HuH-7.5 (cell line): Measurements from ENCODE around the gene RNF187.

Source experiments
- DNase-seq: peaks from one replicate; pipeline ENCODE4 v3.0.0; 2011; ENCODE audit warnings: low spot score

Gene RNF187

DNA sequence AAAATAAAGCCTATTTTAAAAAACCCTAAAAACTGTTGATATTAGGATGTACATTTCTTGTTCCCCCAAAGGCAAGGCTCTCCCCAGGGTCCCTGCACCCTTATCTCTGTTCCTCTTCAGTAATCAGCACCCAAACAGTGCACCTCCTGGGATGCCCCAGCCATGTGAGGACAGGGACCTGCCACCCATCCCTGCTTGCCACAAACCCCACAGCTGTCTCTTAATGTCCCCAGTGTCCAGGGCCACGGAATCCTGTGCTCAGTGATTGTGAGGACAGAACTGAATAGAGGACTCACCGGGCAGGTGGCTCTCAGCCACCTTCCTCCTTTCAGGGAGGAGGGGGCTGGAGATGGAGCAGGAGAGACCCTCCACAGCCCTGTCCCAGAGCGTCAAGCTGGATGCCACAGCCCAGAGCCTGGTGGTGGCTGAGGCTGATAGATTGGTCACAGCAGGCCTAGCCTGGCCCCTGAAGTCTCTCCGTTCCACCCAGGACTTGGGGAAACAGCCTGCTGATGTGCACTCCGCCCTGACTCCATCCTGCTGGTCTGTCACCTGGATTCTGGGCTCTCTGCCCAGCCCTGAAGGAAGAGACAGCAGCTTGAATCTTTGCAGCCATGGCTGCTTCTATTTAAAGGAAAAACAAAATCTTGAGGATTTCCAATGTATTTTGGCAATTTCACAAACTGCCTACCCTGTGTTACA lies 23.1 kb downstream of the RNF187 start:
- no peak for DNase-seq

DNA sequence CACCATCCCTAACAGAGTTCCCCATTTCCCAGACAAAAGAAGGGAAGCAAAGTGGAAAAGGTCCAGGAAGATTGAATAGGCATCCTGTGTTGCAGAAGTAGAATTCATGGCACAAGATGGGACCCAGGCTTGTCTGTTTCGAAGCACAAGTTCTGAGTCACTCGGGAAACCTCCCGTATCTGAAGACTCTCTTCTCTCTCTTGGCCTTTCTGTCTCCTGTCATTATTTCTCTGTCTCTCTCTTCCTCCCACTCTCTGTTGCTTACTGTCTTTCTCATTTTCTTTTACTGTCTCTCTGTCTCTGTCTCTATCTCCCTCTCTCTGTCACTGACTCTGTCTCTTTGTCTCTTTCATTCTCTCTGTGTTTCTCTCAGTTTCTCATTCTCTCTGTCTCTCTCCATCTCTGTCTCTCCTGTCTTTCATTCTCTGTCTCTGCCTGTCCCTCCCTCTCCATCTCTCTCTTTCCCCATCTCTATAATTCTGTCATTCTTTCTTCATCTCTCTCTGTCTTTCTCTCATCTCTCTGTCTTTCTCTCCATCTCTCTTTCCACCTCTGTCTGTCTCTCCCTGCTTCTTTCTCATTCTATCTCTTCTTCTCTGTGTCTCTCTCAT lies 23.7 kb downstream of the RNF187 start:
- DNase-seq, result no peak

DNA sequence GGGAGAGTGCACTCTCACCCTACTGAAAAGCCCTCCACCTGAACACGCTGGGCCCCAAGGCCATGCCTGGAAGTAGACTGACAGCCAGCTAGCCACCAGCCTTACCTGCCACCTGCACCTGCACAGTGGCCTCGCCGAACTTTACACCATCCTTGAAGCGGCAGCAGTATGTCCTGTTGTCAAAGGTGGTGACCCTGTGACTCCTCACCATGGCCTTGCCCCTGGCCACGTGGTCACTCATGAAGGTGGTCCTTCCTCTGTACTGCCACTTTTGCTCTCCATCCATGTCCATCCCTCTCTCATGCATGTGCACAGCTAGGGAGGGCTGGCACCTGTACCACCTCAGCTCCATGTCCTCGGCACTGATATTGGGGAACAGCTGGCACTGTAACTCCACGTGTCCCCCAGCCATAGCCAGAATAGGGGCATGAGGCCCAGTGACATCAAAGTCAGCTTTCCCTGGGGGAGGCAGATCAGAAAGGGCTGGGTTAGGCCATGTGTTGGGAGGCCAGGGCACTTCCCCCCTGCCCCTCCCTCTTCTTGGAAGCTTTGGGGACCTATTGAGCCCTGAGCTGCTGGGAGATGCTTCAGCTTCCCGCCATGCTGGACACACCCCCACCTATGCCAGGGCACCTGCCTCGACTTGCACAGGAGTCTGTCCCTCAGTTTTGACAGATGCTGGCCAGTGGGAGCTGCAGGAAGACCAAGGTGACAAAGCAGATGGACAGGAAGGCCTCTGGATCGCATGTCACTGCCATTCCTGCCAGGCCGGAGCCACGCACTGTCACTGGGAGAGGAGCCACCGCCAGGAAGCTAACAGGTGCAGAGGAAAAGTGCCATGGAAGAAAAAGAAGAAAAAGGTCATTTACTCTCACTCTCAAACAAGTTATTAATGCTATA lies 24.6 kb downstream of the RNF187 start:
- DNase-seq, result no peak

DNA sequence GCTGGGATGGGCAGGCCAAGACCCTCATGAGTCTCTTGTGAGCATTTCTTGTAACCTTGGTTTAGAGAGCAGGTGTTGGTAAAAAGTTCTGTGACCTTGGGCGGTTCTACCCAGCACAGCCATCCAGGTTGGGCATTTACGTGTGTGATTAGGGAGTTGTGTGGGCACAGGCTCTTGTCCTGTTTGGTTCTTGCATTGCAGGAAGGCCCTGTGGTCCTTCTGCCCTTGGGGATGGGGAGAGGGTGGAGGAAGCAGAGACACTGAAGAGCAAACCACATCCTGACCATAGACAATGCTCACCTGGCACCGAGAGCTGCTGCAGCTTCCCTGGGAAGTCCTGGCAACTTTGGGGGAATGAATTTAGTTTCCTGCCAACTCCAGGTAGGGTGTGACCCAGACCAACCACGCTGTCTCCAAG lies 25.6 kb downstream of the RNF187 start:
- no peak for DNase-seq

DNA sequence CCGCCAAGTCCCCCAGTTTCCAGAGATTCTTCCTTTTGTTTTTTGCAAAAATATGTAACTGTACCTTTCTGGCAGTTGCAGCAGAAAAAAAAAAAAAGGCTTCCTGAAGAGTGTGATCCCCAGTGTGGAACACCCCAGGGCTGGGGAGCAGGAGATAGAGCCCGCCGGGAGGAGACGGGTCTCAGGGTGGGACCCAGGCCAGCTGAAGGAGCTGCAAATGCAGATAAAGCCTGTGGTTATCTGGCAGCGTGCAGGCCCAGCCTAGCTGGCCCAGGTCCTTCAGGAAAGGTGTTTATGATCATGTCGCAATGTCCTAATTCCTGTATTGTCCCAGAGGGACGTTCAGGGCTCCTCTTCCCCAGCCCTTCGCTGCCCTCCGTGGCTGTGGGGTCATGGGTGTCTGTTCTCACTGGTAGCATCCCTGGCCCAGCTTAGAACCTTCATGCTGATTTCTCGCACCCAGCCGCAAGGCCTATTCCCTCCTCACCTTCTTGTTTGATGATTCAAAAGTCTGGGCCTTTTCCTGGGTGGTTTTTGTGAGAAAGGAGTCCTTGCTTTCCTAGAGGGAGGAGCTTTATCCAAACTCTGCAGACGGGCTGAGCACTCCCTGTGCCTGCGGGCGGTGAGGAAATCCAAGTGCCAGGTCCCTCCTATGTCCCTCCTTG lies 26.2 kb downstream of the RNF187 start:
- DNase-seq, result no peak

GRCh38 chr1:228514421-228514820 lies 27.2 kb downstream of the RNF187 start:
- no peak for DNase-seq

DNA sequence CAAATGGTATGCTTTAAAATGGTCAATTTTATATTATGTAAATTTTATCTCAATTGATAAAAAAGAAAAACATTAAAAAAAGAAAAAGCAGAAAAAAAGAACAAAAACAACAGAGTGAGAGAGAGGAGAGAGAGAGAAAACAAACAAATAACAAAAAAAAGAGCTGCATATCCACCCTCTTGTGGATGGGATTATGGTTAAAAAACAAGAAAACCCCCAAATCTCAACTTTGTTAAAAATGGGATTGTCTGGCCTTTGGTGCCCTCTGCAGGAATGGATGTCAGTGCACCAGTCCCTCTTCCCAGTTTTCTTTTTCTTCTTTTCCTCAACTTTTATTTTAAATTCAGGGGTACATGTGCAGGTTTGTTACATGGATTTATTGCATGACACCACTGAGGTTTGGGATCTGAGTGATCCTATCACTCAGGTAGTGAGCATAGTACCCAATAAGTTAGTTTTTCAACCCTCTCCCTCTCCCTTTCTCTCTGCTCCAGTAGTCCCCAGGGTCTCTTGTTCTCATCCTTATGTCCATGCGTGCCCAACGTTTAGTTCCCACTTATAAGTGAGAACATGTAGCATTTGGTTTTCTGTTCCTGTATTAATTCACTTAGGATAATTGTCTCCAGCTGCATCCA lies 28.1 kb downstream of the RNF187 start:
- DNase-seq, result no peak

- DNase-seq, result no peak
These were observed 30.5 kb downstream of the RNF187 start for GRCh38 chr1:228517655-228518054.

GRCh38 chr1:228527596-228527995 lies 40.4 kb downstream of the RNF187 start:
- no peak for DNase-seq

DNA sequence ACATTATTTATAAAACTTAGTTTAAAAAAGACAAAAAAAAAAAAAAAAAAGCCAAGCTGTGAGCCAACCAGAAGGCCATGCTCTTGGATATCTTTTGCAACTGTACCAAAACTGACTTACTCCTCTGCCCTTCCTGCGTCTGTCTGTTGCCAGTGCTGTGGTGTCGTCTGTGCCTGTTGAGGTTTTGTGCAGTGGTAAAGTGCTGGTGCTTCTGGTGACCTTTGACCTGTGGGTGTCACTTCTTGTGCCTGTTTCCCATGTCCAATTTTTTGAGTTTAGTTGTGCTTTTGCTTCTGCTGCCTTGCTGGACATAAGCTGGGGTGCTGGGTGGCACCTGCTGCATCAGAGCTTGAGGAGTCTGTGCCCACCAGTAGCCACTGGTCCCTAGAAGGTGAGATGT lies 41.4 kb downstream of the RNF187 start:
- DNase-seq, result no peak

GRCh38 chr1:228530086-228530758 lies 43.0 kb downstream of the RNF187 start:
- no peak for DNase-seq

DNA sequence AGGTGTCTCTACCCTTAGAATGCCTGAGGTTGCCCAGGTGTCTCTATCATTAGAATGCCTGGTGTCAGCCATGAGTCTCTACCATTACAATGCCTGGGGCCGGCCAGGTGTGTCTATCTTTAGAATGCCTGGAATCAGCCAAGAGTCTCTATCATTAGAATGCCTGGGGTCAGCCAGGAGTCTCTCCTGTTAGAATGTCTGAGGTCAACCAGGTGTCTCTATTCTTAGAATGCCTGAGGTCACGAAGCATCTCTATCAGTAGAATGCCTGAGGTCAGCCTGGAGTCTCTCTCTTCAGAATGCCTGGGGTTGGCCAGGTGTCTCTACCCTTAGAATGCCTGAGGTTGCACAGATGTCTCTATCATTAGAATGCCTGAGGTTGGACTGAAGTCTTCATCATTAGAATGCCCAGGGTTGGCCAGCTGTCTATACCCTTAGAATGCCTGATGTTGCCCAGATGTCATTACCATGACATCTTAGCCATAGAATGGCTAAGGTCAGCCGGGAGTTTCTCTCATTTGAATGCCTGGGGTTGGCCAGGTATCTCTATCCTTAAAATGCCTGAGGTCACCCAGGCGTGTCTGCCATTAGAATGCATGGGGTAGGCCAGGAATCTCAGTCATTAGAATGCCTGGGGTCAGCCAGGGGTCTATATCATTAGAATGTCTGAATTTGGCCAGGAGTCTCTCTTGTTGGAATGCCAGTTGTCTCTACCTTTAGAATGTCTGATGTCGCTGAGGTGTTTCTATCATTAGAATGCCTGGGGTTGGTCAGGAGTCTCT lies 44.0 kb downstream of the RNF187 start:
- DNase-seq, result no peak

DNA sequence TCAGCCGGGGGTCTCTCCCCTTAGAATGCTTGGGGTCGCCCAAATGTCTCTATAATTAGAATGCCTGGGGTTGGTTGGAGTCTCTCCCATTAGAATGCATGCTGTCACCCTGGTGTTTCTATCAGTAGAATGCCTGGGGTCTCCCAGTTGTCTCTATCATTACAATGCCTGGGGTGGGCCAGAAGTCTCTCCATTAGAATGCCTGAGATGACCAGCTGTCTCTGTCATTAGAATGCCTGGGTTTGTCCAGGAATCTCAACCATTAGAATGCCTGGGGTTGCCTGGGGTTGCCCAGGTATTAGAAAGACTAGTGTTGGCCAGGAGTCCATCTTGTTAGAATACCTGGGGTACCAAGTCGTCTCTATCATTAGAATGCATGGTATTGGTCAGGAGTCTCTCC lies 51.6 kb downstream of the RNF187 start:
- no peak for DNase-seq

GRCh38 chr1:228540161-228540917 lies 53.2 kb downstream of the RNF187 start:
- DNase-seq, result no peak

DNA sequence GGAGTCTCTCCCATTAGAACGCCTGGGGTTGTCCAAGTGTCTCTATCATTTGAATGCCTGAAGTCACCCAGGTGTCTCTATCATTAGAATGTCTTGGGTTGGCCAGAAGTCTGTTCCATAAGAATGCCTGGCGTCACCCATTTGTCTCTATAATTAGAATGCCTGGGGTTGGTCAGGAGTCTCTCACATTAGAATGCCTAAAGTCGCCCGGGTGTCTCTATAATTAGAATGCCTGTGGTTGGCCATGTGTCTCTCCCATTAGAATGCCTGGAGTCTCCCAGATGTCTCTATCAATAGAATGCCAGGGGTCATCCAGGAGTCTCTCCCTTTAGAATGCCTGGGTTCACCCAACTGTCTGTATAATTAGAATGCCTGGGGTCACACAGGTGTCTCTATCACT lies 54.5 kb downstream of the RNF187 start:
- no peak for DNase-seq

GRCh38 chr1:228542376-228542775 lies 55.2 kb downstream of the RNF187 start:
- no peak for DNase-seq

DNA sequence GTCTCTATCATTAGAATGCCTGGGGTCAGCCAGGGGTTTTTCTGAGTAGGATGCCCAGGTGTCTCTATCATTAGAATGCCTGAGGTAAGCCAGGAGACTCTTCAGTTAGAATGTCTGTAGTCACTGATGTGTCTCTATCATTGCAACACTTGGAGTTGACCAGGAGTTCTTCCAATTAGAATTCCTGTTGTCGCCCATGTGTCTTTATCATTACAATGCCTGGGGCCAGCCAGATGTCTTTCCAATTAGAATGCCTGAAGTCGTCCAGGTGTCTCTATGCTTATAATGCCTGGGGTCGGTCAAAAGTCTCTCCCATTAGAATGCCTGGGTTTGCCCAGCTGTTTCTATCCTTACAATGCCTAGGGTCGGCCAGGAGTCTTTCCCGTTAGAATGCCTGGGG lies 55.8 kb downstream of the RNF187 start:
- DNase-seq, result no peak

DNA sequence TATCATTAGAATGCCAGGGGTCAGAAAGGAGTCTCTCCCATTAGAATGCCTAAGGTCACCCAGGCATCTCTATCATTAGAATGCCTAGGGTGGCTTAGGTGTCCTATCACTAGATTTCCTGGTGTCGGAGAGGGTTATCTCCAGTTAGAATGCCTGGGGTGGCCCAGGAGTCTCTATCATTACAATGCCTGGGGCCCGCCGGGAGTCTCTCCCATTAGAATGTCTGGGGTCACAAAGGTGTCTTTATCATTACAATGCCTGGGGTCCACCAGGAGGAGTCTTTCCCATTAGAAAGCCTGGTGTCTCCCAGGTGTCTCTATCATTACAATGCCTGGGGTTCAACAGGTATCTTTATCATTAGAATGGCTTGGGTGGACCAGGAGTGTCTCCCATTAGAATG lies 56.2 kb downstream of the RNF187 start:
- no peak for DNase-seq

DNA sequence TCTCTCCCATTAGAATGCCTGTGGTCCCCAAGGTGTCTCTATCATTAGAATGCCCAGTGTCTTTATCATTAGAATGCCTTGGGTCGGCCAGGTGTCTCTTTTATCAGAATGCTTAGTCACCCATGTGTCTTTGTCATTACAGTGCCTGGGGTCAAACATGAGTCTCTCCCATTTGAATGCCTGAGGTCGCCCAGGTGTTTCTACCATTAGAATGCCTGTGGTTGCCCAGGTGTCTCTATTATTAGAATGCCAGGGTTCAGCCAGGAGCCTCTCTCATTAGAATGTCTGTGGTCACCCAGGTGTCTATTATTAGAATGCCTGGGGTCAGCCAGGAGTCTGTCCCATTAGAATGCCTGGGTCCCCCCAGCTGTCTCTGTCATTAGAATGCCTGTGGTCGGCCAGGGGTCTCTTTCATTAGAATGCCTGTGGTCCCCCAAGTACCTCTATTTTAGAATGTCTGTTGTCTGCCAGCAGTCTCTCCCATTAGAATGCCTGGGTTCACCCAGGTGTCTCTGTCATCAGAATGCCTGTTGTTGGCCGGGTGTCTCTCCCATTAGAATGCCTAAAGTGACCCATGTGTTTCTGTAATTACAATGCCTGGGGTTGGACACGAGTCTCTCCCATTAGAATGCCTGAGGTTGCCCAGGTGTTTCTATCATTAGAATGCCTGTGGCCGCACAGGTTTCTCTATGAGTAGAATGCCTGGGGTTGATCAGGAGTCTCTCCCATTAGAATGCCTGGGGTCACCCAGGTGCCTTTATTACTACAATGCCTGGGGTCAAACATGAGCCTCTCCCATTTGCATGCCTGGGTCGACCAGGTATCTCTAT lies 57.1 kb downstream of the RNF187 start:
- DNase-seq, result no peak
